Measurements from ENCODE around the gene LRRC8D. TPM values are rescaled to one million over a fixed set of nuclear protein-coding genes. Genes with fewer than 3 reads are reported as not detected.

Gene LRRC8D
- total RNA-seq, 4 donors from 2014 or later: 8.7 to 19.1 (median 10.9) TPM

- Histone ChIP-seq H3K27me3 (no peaks in the 10 kb centered on the region), H3K36me3 (peaks cover 0 to 7% (median 0%) of the 10 kb centered on the region in 3 donors), H3K4me1 (no peaks in the 10 kb centered on the region), H3K9me3 (peaks cover 0 to 4% (median 0%) of the 10 kb centered on the region in 3 donors), H3K4me3 (no peak overlapping the region), H3K27ac (no peak overlapping the region)
- no peak for TF ChIP-seq POLR2A (IDR thresholded peaks at IDR 0.05)
- intact Hi-C loops (cut with DNase I): no loop called here
- DNase-seq: no peak
- 96 to 97% methylated on average over 2 of the region's 2 CpGs for WGBS, 2 donors
These were observed 107.7 kb downstream of the LRRC8D start for GRCh38 chr1:89928506-89928905.

GRCh38 chr1:89929467-89930063 lies 108.7 kb downstream of the LRRC8D start:
- no peak overlapping the region for H3K27ac ChIP-seq
- no peaks in the 10 kb centered on the region for H3K27me3 ChIP-seq
- 90 to 93% methylated on average over 6 of the region's 6 CpGs for WGBS, 2 donors
- intact Hi-C loops (cut with DNase I): no loop called here
- H3K36me3 ChIP-seq: peaks cover 0 to 17% (median 0%) of the 10 kb centered on the region in 3 donors
- DNase-seq: no peak
- H3K4me1 ChIP-seq: no peaks in the 10 kb centered on the region
- no peaks in the 10 kb centered on the region for H3K9me3 ChIP-seq
- no peak for TF ChIP-seq POLR2A (IDR thresholded peaks at IDR 0.05)
- TF ChIP-seq CTCF (IDR thresholded peaks at IDR 0.05): no peak
- no peak overlapping the region for H3K4me3 ChIP-seq

GRCh38 chr1:89930579-89930978 lies 109.7 kb downstream of the LRRC8D start:
- WGBS, 2 donors: 86 to 88% methylated on average over 2 of the region's 2 CpGs
- Histone ChIP-seq H3K4me3 (no peak overlapping the region), H3K4me1 (no peaks in the 10 kb centered on the region), H3K27ac (no peak overlapping the region), H3K36me3 (peaks cover 0 to 22% (median 0%) of the 10 kb centered on the region in 3 donors), H3K9me3 (no peaks in the 10 kb centered on the region), H3K27me3 (no peaks in the 10 kb centered on the region)
- intact Hi-C loops (cut with DNase I): no loop called here
- TF ChIP-seq CTCF (IDR thresholded peaks at IDR 0.05): no peak
- no peak for TF ChIP-seq POLR2A (IDR thresholded peaks at IDR 0.05)
- DNase-seq: no peak

- WGBS, 2 donors: 94 to 95% methylated on average over 4 of the region's 4 CpGs
- intact Hi-C loops (cut with DNase I): no loop called here
These were observed 111.1 kb downstream of the LRRC8D start for GRCh38 chr1:89931964-89932363.

GRCh38 chr1:89932598-89933364 lies 111.9 kb downstream of the LRRC8D start:
- H3K4me1 ChIP-seq: no peaks in the 10 kb centered on the region
- H3K27me3 ChIP-seq: no peaks in the 10 kb centered on the region
- H3K4me3 ChIP-seq: no peak overlapping the region
- H3K27ac ChIP-seq: no peak overlapping the region
- H3K36me3 ChIP-seq: peaks cover 0 to 22% (median 0%) of the 10 kb centered on the region in 3 donors
- intact Hi-C loops (cut with DNase I): no loop called here
- 93 to 96% methylated on average over 6 of the region's 6 CpGs for WGBS, 2 donors
- DNase-seq: no peak
- no peaks in the 10 kb centered on the region for H3K9me3 ChIP-seq
- no peak for TF ChIP-seq POLR2A (IDR thresholded peaks at IDR 0.05)
- TF ChIP-seq CTCF (IDR thresholded peaks at IDR 0.05): no peak

More at GRCh38 chr1:89931964-89932363, 111.1 kb downstream of the LRRC8D start:
- H3K4me1 ChIP-seq: no peaks in the 10 kb centered on the region
- no peaks in the 10 kb centered on the region for H3K9me3 ChIP-seq
- no peak for TF ChIP-seq CTCF (IDR thresholded peaks at IDR 0.05)
- TF ChIP-seq POLR2A (IDR thresholded peaks at IDR 0.05): no peak
- no peak overlapping the region for H3K27ac ChIP-seq
- H3K36me3 ChIP-seq: peaks cover 0 to 22% (median 0%) of the 10 kb centered on the region in 3 donors
- H3K4me3 ChIP-seq: no peak overlapping the region
- no peak for DNase-seq
- H3K27me3 ChIP-seq: no peaks in the 10 kb centered on the region

Data from esophagus squamous epithelium (tissue), 5 donors.